Cardiac fibroblast (primary cell): ENCODE data around the gene WLS.

Experiments
- DNase-seq, 2 donors: peaks; one replicate each; pipeline versions ENCODE4 v3.0.0 to v3.0.0-alpha.2; 2010; ENCODE audit warnings: low read depth in 2 of 2
- H3K4me3 ChIP-seq, 2 donors: replicated peaks in 1 of 2; 1 replicate in 1 of 2; 2 replicates in 1 of 2; pipeline ENCODE4 v1.5.1; 2011; ENCODE audit warnings: low read depth in 2 of 2, low read length in 2 of 2, mild to moderate bottlenecking in 2 of 2, moderate library complexity in 1 of 2
- TF ChIP-seq, protein P1 (sequence below): IDR thresholded peaks from one replicate; pipeline ENCODE4 v1.5.1; 2011; ENCODE audit warnings: low read depth, mild to moderate bottlenecking, low read length, inconsistent platforms

WLS gene

DNA sequence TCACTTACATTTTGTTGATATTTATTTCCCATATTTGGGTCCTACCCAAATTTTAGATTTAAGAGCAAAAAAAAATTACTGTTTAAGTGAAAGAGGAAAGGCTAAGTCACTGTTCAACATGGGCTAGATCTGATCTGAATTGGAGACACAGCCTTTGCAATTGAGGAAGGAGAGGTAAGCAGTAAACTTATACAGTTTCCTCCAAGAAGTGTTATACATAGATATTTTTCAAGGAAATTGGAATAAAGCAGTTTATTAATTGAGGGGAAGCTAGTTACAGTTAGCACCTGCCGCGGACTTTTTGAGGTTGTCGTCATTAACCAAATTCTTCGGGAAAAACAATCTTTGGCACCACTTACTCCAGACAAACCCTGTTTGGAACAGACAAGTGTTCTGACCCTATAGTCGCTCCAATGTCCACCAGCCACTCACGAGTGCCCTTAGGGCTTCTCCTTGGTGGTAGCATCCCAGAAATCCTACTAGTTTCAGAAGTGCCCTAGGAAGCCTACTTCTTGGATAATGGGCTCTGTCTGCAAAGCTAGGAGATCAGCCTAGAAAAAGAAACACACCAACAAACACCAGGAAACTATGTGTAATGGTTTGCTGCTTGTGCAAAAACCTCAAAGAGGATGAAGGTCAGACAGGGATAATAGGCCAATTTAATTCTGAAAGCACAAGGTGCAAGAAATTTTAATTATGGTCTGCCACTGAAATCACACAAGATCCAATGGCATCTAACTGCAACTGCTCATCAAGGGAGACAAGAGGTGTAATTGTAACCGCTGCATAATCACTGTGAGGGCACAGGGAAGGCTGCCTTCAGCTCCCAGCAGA, 2.5 kb downstream of the WLS start:
- peak overlapping the region; percentile 64 to 81 for H3K4me3 ChIP-seq
- no peak for DNase-seq
- TF ChIP-seq, protein P1, sequence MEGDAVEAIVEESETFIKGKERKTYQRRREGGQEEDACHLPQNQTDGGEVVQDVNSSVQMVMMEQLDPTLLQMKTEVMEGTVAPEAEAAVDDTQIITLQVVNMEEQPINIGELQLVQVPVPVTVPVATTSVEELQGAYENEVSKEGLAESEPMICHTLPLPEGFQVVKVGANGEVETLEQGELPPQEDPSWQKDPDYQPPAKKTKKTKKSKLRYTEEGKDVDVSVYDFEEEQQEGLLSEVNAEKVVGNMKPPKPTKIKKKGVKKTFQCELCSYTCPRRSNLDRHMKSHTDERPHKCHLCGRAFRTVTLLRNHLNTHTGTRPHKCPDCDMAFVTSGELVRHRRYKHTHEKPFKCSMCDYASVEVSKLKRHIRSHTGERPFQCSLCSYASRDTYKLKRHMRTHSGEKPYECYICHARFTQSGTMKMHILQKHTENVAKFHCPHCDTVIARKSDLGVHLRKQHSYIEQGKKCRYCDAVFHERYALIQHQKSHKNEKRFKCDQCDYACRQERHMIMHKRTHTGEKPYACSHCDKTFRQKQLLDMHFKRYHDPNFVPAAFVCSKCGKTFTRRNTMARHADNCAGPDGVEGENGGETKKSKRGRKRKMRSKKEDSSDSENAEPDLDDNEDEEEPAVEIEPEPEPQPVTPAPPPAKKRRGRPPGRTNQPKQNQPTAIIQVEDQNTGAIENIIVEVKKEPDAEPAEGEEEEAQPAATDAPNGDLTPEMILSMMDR = no peak

DNA sequence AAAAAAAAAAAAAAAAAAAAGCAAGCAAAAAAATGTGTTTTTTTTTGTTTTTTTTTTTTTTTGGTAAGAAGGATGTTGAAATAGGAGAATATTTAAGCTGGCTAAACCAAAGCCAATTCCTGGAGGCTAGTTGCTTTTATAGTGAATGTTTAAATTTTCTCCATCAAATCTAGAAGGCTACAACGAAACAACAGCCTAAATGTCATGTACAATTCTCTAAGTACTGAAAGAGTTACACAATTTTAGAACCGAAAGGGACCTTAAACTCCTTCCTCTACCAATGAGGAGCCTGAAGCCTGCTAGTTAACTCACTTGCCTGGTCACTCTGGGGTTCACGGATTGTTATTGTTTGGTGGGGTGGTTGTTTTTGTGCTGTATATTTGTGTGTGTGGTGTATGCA, 3.5 kb downstream of the WLS start:
- TF ChIP-seq, protein P1 = no peak
- peak; percentile 56 to 60 for DNase-seq
- H3K4me3 ChIP-seq = peak overlapping the region in 1 of 2 donors; percentile 16

DNA sequence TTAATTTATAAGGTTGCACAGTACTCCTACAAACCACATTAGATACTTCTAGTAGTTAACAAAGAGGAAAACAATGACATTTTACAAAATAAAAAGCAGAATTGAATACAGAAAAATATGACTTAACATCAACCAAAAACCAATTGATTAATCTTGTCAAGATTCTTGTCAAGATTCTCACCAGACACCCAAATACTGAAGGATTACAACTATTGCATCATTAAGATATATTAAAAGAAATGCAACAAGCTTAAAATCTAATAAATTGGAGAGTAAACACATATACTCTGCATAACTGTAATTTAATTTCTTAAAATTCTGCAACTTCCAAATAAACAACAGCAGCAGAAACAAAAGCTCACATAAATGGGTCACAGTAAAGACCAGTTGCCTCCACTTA, 4.7 kb downstream of the WLS start:
- no peak overlapping the region for H3K4me3 ChIP-seq
- TF ChIP-seq, protein P1 = no peak
- no peak for DNase-seq

DNA sequence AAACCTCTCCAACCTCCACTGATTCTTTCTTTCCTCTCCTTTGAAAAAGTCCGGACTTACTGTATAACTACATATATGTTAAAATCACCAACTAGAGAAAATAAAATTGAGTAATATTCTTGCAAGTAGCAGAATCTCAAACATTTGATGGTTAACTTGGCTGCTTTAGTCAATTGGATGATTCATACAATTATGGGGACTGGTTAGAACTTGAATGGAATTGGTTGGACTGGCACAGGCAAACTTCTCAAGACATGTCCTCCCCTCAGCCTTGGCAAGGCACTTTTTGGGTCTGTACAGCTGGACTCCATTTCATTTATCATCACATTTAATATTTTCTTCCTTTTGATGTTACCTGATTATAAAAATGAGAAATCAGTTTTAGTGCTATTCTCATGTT, 6.5 kb downstream of the WLS start:
- TF ChIP-seq, protein P1 = no peak
- no peak overlapping the region for H3K4me3 ChIP-seq
- peak in 1 of 2 donors; percentile 35 for DNase-seq

DNA sequence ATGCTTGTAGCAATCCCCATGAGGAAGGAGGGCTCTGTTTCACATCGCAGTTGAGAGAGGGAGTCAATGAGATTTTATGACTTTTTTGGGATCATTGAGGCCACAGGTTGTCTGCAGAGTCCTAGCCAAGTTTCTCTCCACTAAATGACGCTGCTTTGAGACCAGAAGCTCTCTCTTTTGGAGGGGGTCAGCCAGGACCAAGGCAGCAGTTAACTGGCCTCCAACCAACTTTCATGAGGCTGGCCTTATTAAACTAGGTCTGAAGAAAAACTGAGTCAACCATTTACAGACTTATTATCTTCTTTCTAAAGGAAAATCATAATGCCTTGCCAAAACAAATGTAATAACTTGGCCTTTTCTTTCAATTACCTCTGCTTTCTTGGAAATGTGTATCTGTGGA, 8.6 kb downstream of the WLS start:
- no peak overlapping the region for H3K4me3 ChIP-seq

DNA sequence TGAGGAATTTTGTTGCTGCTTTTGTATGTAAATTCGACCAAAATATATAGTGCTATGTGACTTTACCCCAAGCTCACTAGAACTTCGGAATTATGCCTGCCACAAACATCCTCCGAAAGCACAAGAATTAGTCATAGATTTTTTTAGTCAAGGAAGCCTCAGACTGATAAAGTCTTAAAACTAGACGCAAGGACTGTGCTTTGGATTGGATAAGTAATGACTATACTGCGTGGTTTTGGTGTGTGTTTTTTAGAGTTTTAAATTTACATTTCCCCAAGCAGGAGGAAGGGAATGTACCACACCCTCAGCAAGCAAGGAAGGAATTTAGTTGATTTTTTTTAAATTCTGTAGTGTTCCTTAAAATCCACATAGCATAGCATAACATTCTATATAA, 10.3 kb downstream of the WLS start:
- no peak overlapping the region for H3K4me3 ChIP-seq
- peak; percentile 69 to 77 for DNase-seq
- TF ChIP-seq, protein P1 = no peak

More for the DNA sequence above, 8.6 kb downstream of the WLS start:
- DNase-seq = peak in 1 of 2 donors; percentile 54
- TF ChIP-seq, protein P1 = no peak
